SU-DHL-6 (cell line): ENCODE data around the gene DHX15.

Source experiments
- H2AFZ ChIP-seq: fragments of 200-600 bp; sonication (generic); 2 replicates; pipeline ENCODE4 v1.6.1; 2014; ENCODE audit warnings: low read depth, mild to moderate bottlenecking, moderate library complexity, mixed read lengths, antibody characterized with exemption, low read length; ENCODE audit not compliant: severe bottlenecking
- H3F3A ChIP-seq: fragments of 200-600 bp; shearing (Covaris generic); 2 replicates; pipeline ENCODE4 v1.6.0; 2016; ENCODE audit warnings: antibody characterized with exemption, mild to moderate bottlenecking; ENCODE audit not compliant: insufficient read depth
- H3K27ac ChIP-seq: fragments of 200-600 bp; sonication (generic); 2 replicates; pipeline ENCODE4 v1.5.1; 2016; ENCODE audit warnings: low read depth, mild to moderate bottlenecking, low read length, moderate library complexity, mixed read lengths
- H3K27me3 ChIP-seq: fragments of 200-600 bp; sonication (generic), shearing (Covaris generic); 2 replicates; pipeline ENCODE4 v1.6.0; 2014; ENCODE audit warnings: mild to moderate bottlenecking, low read length
- H3K36me3 ChIP-seq: fragments of 200-600 bp; sonication (generic); 2 replicates; pipeline ENCODE4 v1.6.1; 2014; ENCODE audit warnings: mild to moderate bottlenecking, low read length, mixed read lengths
- H3K4me2 ChIP-seq: fragments of 300-600, 200-600 bp; shearing (Covaris generic), sonication (generic); 2 replicates; pipeline ENCODE4 v1.6.0; 2014; ENCODE audit warnings: low read length, low read depth, mild to moderate bottlenecking; ENCODE audit not compliant: poor library complexity, severe bottlenecking
- H3K4me3 ChIP-seq: fragments of 200-600 bp; sonication (generic); 2 replicates; pipeline ENCODE4 v1.5.1; 2014; ENCODE audit warnings: antibody characterized with exemption, low read length, mild to moderate bottlenecking, mixed read lengths; ENCODE audit not compliant: insufficient read depth, poor library complexity, severe bottlenecking
- H3K79me2 ChIP-seq: fragments of 200-600 bp; sonication (generic); 2 replicates; pipeline ENCODE4 v1.6.1; 2014; ENCODE audit warnings: mild to moderate bottlenecking, low read length, moderate library complexity; ENCODE audit not compliant: insufficient read depth
- H3K9ac ChIP-seq: fragments of 200-600 bp; sonication (generic); 2 replicates; pipeline ENCODE4 v1.7.0; 2014; ENCODE audit warnings: mild to moderate bottlenecking, low read length
- H3K9me2 ChIP-seq: fragments of 200-600 bp; sonication (generic); replicated peaks from 2 replicates; pipeline ENCODE4 v1.6.1; 2014; ENCODE audit warnings: low read length; ENCODE audit not compliant: insufficient read depth
- H3K9me3 ChIP-seq: fragments of 200-600 bp; sonication (generic); 2 replicates; pipeline ENCODE4 v1.6.1; 2014; ENCODE audit warnings: low read length, mixed read lengths; ENCODE audit not compliant: insufficient read depth
- H4K20me1 ChIP-seq: fragments of 200-600 bp; sonication (generic); 2 replicates; pipeline ENCODE4 v1.6.1; 2014; ENCODE audit warnings: low read depth, mild to moderate bottlenecking, antibody characterized with exemption, low read length, moderate library complexity, mixed read lengths
- CTCF ChIP-seq: fragments of 200-600 bp; sonication (generic); IDR thresholded peaks from one replicate; pipeline ENCODE4 v1.5.1; 2017; ENCODE audit warnings: antibody characterized with exemption, mild to moderate bottlenecking, low read length, moderate library complexity; ENCODE audit not compliant: insufficient read depth, poor library complexity, severe bottlenecking
- EZH2phosphoT487 ChIP-seq: fragments of 200-600 bp; sonication (generic), shearing (Covaris generic); conservative IDR thresholded peaks from 2 replicates; pipeline ENCODE4 v1.6.1; 2018; ENCODE audit warnings: mild to moderate bottlenecking, antibody characterized with exemption, low read length, moderate library complexity, mixed read lengths

The DHX15 gene

GRCh38 chr4:24584211-24584850 is at the start of gene DHX15:
Gene DHX15 (minus strand): TSS chr4:24584554. CDS start chr4:24584393, 161 bp downstream.
- H3K79me2 ChIP-seq, result peaks cover 50% of the 10 kb centered on the region
- peaks cover 36% of the 10 kb centered on the region for H4K20me1 ChIP-seq
- no peaks in the 10 kb centered on the region for H3K9me3 ChIP-seq
- 0 out of 2 replicates have a peak, but pooled peaks cover 11% of the 10 kb centered on the region for H3K36me3 ChIP-seq
- peak within 1 kb of the TSS; percentile 85 for H3K27ac ChIP-seq
- peak within 1 kb of the TSS; percentile 84 for H3K4me2 ChIP-seq
- no peaks in the 10 kb centered on the region for H3K27me3 ChIP-seq
- H3F3A ChIP-seq, result peaks cover 9% of the 10 kb centered on the region; the same call in 1 of the 2 replicates
- H3K9ac ChIP-seq, result peak within 1 kb of the TSS; percentile 100
- H3K9me2 ChIP-seq, result no peaks in the 10 kb centered on the region
- TF ChIP-seq CTCF (no peak), EZH2phosphoT487 (no peak)
- H3K4me3 ChIP-seq, result peak within 1 kb of the TSS; percentile 99
- peak within 1 kb of the TSS; percentile 85 for H2AFZ ChIP-seq

DNA sequence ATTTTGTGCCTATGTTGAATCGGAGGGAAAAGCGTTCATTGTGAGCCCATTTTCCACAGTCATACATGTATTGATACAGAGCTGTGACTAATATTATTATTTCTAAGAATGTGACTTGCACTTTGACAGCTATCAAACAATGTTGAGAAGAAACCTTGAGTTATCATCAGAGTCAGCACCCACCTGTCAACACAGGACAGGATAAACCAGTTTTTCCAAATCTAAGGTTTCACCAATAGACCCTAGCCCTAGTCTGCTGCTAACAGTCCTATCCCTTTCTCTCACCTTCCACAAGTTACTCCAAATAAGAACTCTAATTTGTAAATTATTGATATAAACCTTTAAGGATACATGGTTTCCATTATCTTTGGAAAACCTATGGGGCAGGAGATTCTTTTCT is 47.7 kb upstream of the DHX15 start:
- Histone ChIP-seq H3K27ac (no peak overlapping the region), H3K9me3 (no peaks in the 10 kb centered on the region), H3K27me3 (no peaks in the 10 kb centered on the region), H3K79me2 (no peaks in the 10 kb centered on the region), H3K9me2 (no peaks in the 10 kb centered on the region), H4K20me1 (no peaks in the 10 kb centered on the region), H3K4me3 (no peak overlapping the region), H3F3A (no peaks in the 10 kb centered on the region), H3K9ac (no peak overlapping the region), H3K36me3 (no peaks in the 10 kb centered on the region), H3K4me2 (no peak overlapping the region), H2AFZ (no peak overlapping the region)
- no peak for TF ChIP-seq CTCF
- no peak for TF ChIP-seq EZH2phosphoT487

DNA sequence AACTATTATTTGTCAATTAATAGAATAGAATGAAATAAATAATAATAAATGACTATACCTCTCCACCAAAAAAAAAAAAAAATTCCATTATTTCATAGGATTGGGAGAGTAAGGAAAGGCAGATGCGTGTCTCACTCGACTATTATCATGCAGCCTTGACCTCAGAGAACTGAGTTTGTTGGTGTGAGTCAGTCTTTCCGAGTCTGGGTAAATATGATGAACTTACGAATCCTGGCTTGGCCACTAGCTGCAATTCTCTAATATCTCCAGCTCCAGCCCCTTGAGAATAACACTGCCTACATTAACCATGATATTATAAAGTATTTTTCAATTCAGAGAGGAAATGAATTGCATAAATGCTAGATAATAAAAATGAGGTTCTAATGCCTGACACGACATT is 46.6 kb upstream of the DHX15 start:
- no peak overlapping the region for H2AFZ ChIP-seq
- no peak overlapping the region for H3K9ac ChIP-seq
- H3K36me3 ChIP-seq, result no peaks in the 10 kb centered on the region
- no peaks in the 10 kb centered on the region for H3K9me2 ChIP-seq
- no peaks in the 10 kb centered on the region for H4K20me1 ChIP-seq
- H3K27ac ChIP-seq, result no peak overlapping the region
- no peaks in the 10 kb centered on the region for H3K9me3 ChIP-seq
- H3K4me2 ChIP-seq, result no peak overlapping the region
- no peaks in the 10 kb centered on the region for H3K79me2 ChIP-seq
- H3K4me3 ChIP-seq, result no peak overlapping the region
- TF ChIP-seq CTCF, result no peak
- no peak for TF ChIP-seq EZH2phosphoT487
- H3F3A ChIP-seq, result no peaks in the 10 kb centered on the region
- H3K27me3 ChIP-seq, result no peaks in the 10 kb centered on the region
